HG02852 (cell line): ENCODE results near the gene KIAA0232.
A peak's percentile ranks its signal among the peaks of the same experiment; 100 is the strongest.
"Not testable (repeated sequence)": the region's sequence is repeated elsewhere in the genome, so short reads cannot be mapped to it uniquely, and the experiment has no call there.

Experiments
- ATAC-seq: cut with Tn5 transposase; IDR thresholded peaks from one replicate; pipeline ENCODE4 v1.9.1; 2021; ENCODE audit warnings: mild to moderate bottlenecking, moderate library complexity; ENCODE audit not compliant: unreplicated experiment

Gene KIAA0232

GRCh38 chr4:6894086-6894478, 111.6 kb downstream of the KIAA0232 start:
- no peak for ATAC-seq

GRCh38 chr4:6894528-6895498, 112.3 kb downstream of the KIAA0232 start:
- ATAC-seq, result no peak

GRCh38 chr4:6896035-6896434, 113.5 kb downstream of the KIAA0232 start:
- ATAC-seq, result no peak

- peak; percentile 50 for ATAC-seq
Measured at GRCh38 chr4:6898763-6899162, 116.2 kb downstream of the KIAA0232 start.

- no peak for ATAC-seq
Measured at GRCh38 chr4:6900181-6900812, 117.8 kb downstream of the KIAA0232 start.

GRCh38 chr4:6900956-6901355, 118.4 kb downstream of the KIAA0232 start:
- no peak for ATAC-seq

- ATAC-seq, result no peak
Measured at GRCh38 chr4:6901669-6902317, 119.3 kb downstream of the KIAA0232 start.

- no peak for ATAC-seq
Measured at GRCh38 chr4:6902318-6903042, 120.0 kb downstream of the KIAA0232 start.

GRCh38 chr4:6905516-6906445, 123.3 kb downstream of the KIAA0232 start:
- no peak for ATAC-seq

GRCh38 chr4:6906486-6906885, 124.0 kb downstream of the KIAA0232 start:
- ATAC-seq, result not testable (repeated sequence)

GRCh38 chr4:6907658-6908191, 125.2 kb downstream of the KIAA0232 start:
- no peak for ATAC-seq

- ATAC-seq, result no peak
Measured at GRCh38 chr4:6908432-6909112, 126.0 kb downstream of the KIAA0232 start.

GRCh38 chr4:6909113-6909969, 126.8 kb downstream of the KIAA0232 start, which contains the start of gene TBC1D14:
TSS of gene TBC1D14 (plus strand) at chr4:6909826. CDS start at chr4:6923390, 13,564 bp downstream.
- ATAC-seq, result peak; percentile 90

GRCh38 chr4:6909970-6910339, 127.4 kb downstream of the KIAA0232 start:
- ATAC-seq, result peak; percentile 37

GRCh38 chr4:6910340-6910959, 127.9 kb downstream of the KIAA0232 start:
- ATAC-seq, result no peak

GRCh38 chr4:6910960-6911874, 128.7 kb downstream of the KIAA0232 start:
- no peak for ATAC-seq
